Epidermal melanocyte (primary cell): ENCODE measurements around the gene IGF1R.

Source experiments
- DNase-seq: peaks from one replicate; pipeline ENCODE4 v3.0.0; 2011; ENCODE audit warnings: low spot score; ENCODE audit not compliant: insufficient read length

Gene IGF1R

GRCh38 chr15:98671060-98672008 lies 23.0 kb downstream of the IGF1R start:
- no peak for DNase-seq

- DNase-seq, result no peak
Measured at GRCh38 chr15:98673133-98673532, 24.8 kb downstream of the IGF1R start.

DNA sequence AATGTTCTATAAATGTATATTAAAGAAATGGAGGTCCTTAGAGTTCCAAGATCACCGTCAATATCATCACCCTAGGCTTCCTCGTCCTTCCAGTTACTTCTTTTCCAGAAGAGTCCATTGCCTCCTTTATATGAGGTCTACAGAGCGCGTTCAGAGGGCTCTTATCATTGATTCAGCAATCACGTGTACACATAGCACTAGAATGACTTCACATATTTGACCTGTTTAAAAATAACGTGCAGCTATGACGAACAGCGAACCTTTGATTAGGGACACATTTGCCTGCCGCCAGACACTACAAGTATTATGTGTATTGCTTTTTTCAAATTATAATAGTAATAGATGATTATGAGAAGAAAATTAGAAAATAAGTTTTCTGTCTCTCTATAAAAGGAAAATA lies 26.0 kb downstream of the IGF1R start:
- no peak for DNase-seq

- DNase-seq, result no peak
Measured at GRCh38 chr15:98676586-98677270, 28.4 kb downstream of the IGF1R start.

- no peak for DNase-seq
Measured at GRCh38 chr15:98677345-98678059, 29.2 kb downstream of the IGF1R start.

- no peak for DNase-seq
Measured at GRCh38 chr15:98678484-98678883, 30.1 kb downstream of the IGF1R start.

DNA sequence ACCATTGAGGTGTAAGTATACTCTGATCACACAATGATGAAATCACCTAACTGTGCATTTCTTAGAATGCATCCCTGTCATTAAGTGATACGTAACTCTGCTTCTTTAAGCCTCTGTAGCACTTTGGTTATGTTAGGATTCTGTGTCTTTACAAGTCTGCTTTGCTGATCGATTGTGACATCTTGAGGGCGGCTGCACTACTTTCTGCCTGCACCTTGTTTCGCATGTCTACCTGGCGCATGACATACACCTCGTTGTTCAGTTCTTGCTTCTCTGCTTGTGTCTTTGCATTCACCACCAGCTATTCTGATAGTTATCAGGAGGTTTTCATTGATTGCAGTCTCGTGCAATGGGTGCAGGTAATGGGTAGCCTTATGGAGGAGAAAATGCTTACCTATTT lies 32.7 kb downstream of the IGF1R start:
- DNase-seq, result no peak

DNA sequence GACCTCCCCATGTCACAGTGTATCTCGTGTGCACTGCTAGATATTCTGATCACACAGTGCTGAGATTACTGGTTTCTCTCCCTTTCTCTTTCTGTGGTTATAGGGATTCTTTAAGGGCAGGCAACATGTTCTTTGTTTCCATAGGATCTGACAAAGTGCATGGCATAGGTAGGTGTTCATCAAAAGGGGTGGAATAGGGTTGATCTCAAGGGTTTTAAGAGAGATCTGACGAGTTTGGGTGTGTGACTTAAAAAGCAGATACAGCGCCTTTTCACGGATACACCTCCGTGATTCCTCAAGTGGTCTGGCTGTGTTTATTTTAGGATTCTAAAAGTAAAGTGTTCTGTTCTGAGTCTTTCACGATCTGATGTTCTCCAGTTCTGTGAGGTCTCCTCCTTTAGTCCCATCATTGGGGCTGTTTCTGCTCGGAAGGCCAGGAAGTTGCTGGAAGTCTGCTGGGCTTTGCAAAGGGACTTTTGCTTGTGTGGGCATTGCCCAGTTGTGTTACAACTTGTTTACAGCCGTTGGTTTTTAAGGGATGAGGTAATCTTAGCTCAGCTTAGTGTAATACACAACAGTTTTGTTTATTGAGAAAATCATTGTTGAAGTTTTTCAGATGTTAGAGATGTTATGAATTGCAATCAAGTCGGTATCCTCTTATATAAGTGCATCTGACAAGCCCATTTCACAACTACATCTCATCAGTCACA lies 34.8 kb downstream of the IGF1R start:
- DNase-seq, result no peak

DNA sequence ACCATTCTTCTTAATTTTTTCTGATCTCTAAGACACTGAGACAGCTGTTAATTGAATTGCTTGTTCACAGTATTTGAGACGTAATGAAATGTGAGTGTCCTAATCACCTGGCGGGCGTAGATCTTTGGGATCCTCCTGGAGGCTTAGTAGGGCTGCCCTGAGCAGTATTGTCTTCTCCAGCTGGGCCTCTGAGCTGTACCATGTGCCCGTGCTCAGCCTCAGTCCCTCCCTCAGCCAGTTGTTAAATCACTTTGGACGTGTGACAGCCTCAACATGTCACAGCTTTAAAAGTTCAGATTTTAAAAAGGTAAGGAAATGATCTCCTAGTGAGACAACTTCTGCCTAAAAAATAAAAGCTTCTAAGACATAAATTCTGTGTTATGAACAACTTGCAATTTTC lies 35.5 kb downstream of the IGF1R start:
- no peak for DNase-seq

DNA sequence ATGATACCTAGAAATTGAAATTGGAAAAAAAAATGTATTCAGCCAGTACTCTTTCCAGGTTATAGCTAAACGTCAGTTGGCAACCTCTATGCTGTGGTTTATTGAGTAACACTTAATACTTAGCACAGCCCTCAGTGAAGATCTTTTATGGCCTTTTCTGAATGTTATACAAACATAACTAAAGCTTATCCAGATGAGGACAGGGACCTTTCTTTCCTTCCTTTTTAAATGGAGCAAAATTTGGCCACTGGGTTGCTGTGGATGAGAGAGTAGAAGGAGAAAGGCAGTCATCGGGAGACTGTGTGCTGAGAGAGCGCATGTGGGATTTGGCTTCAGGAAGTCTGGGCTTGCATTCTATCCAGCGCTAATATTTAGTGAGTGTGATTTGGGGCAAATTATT lies 36.1 kb downstream of the IGF1R start:
- no peak for DNase-seq

- no peak for DNase-seq
Measured at GRCh38 chr15:98684995-98685525, 36.7 kb downstream of the IGF1R start.

DNA sequence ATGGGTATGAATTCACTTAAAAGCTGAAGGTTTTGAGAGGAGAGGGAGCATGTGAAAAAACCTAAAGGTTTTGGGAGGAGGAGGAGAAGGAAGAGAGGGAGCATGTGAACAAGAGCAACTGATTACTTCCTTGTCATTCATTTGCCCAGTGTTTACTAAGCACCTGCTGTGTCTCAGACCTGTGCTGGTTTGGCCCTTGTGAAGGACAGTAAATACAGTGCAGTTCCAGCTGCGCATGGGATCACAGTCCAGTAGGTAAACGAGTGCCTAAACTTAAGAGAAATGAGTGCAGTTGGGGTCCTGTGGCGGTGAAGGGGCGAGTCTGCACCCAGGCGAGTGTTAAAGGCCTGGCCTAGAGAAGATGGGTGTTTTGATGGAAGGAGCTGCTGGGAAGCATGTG lies 38.6 kb downstream of the IGF1R start:
- no peak for DNase-seq

DNA sequence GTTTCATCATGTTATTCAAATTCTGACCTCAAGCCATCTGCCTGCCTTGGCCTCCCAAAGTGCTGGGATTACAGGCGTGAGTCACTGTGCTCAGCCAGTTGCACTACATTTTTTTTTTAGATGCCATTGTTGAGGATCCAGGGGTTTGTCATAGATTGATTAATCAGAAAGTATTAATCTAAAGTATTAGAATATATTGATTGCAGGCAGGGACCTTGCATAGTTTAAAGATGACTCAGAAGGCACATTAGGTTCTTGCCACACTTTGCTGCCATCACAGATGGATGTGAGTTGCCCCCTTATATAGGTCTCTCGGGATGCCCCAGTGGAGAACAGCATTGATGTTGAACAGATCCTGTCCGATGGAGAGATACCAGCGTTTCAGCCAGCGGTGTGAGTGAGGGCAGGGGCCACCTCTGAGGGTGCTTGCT lies 41.1 kb downstream of the IGF1R start:
- no peak for DNase-seq

DNA sequence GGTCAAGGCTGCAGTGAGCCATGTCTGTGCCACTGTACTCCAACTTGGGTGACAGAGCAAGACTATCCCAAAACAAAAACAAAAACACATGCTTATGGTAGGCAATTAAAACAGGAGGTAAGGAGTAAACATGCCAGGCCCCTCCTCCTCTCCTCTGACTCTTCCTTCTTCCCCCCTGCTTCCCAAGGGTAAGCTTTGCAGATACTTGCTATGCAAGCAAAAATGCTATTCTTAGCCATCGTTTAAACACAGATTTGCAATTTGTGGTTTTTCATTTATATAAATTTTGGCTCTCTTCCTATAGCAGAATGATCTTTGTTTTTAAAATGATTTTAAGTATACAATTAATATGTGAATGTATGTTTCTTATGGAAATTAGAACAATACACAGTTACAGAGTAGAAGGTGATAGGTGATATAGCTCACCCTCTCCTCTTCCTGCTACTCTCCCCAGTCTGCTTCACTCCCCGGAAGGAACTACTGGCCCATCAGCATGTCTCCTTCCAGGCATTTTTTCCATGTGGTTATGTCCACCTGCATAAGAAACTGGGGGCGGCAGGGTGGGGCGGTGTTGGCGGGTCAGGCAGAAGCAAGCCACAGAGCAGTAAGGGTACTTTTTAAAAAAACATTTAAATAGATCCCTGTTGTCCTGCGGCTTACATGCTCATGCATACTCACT lies 42.1 kb downstream of the IGF1R start:
- DNase-seq, result no peak

GRCh38 chr15:98692213-98692612 lies 43.9 kb downstream of the IGF1R start:
- no peak for DNase-seq

GRCh38 chr15:98694161-98694560 lies 45.8 kb downstream of the IGF1R start:
- DNase-seq, result no peak

DNA sequence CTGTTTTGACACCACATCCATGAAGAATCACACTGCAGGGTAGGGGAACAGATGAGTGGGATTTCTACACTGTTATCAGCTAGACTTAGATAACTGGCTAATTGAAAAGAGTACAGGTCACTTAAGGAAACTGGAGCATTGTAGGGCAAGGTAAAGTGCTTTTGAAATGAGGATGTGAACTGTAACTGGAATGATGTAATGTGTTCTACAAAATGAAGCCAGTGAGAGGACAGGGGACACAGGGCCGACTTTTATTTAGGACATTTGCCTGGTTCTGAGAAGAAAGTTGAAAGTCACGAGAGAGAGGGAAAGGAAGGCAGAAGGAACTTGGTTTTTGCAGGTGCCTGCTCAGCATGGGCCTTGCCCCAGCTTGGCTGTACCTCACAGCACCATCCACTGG lies 50.5 kb downstream of the IGF1R start:
- DNase-seq, result no peak

DNA sequence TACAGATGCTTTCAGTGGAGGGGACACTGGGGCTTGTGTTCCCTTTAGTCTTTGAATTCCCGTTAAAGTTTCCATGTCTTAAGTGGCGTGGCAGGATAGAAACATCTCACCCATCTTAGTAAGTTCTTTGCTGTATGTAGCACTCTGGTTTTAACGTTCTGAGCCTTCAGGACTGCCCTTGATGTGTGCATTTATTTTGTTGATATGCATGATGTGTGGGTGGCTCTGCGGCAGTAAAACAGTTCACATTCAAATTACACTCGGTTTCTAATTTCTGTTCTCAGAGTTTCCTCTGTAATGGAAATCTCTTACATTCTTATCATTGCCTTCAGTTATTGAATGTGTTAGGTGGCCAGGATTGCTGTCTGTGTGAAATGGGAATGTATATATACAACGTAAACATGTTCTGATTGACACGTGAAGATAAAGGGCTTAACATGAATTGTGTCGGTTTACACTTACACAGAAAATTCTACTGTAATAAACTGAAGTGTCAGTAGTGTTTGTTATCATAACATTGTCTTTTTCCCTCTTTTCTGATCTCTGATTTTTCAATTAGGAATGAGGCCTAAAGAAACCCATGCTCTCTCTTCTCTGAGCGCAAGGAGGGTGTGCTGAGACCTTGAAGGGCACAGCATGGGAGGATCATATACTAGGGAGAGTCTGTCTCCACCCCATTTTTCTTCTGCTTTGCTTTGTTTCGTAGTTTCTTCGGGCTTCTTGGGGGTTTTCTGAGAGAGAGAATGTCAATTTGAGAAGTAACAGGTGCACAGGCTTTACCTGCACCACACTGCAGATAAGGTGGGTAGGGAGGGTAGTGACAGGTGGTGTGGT lies 51.5 kb downstream of the IGF1R start:
- DNase-seq, result no peak

- no peak for DNase-seq
Measured at GRCh38 chr15:98700519-98700918, 52.2 kb downstream of the IGF1R start.
